Vagina (tissue), 2 donors: ENCODE measurements around the gene USP6NL. TPM values are rescaled to one million over a fixed set of nuclear protein-coding genes. Genes with fewer than 3 reads are reported as not detected.

ENCODE experiments used
- DNase-seq, 2 donors: peaks; one replicate each; pipeline ENCODE4 v3.0.0-alpha.2; 2017; ENCODE audit errors: extremely low spot score in 2 of 2
- H3K27ac ChIP-seq: fragments of 200-600 bp; sonication (generic); one replicate; pipeline ENCODE4 v1.5.1; 2019
- H3K27me3 ChIP-seq: fragments of 200-600 bp; sonication (generic); one replicate; pipeline ENCODE4 v1.5.1; 2019
- H3K36me3 ChIP-seq, 2 donors: fragments of 200-600 bp; sonication (generic); one replicate each; pipeline ENCODE4 v1.5.1; 2017 to 2019
- H3K4me1 ChIP-seq: fragments of 200-600 bp; sonication (generic); one replicate; pipeline ENCODE4 v1.5.1; 2019
- H3K4me3 ChIP-seq, 2 donors: fragments of 200-600 bp; sonication (generic); 1 replicate in 1 of 2; 2 replicates in 1 of 2; pipeline ENCODE4 v1.5.1; 2016 to 2019
- H3K9me3 ChIP-seq: fragments of 200-600 bp; sonication (generic); one replicate; pipeline ENCODE4 v1.5.1; 2019
- POLR2A ChIP-seq, 2 donors: fragments of 450-650 bp; IDR thresholded peaks; one replicate each; pipeline ENCODE4 v1.6.1; 2017; ENCODE audit warnings: antibody characterized with exemption in 2 of 2, mild to moderate bottlenecking in 2 of 2, moderate library complexity in 2 of 2
- POLR2AphosphoS5 ChIP-seq, 2 donors: sonication (generic); formaldehyde crosslinking; IDR thresholded peaks; one replicate each; pipeline ENCODE4 v1.9.0; 2017; ENCODE audit warnings: antibody characterized with exemption in 2 of 2, mild to moderate bottlenecking in 2 of 2, low read depth in 1 of 2; ENCODE audit not compliant: insufficient read depth in 1 of 2
- intact Hi-C: fragments of 100-400 bp; cut with DNase I; formaldehyde crosslinking; loops from one replicate; pipeline ENCODE4 v1.15.1; 2023
- total RNA-seq: library from RNA; depleted of rRNA; stranded (reverse); fragments of >200 nt; gene quantifications from one replicate; pipeline ENCODE4 v1.2.3, GENCODE V29; 2016
- TF ChIP-seq, protein P1 (sequence below), 3 experiments: fragments of 450-650 bp in 2 of 3; fragments of 200-600 bp in 1 of 3; sonication (generic) in 1 of 3; IDR thresholded peaks; one replicate each; pipeline ENCODE4 v1.5.1; 2017 to 2019; ENCODE audit warnings: antibody characterized with exemption in 3 of 3, mild to moderate bottlenecking in 2 of 3, moderate library complexity in 2 of 3

The USP6NL gene
- total RNA-seq, 1 donor from 2014 or later, result 23.3 TPM

- Histone ChIP-seq H3K4me1 (no peaks in the 10 kb centered on the region), H3K27ac (no peak overlapping the region), H3K9me3 (no peaks in the 10 kb centered on the region), H3K36me3 (no peaks in the 10 kb centered on the region), H3K4me3 (no peak overlapping the region), H3K27me3 (no peaks in the 10 kb centered on the region)
- intact Hi-C loops, result no loop called here
- no peak for DNase-seq
- TF ChIP-seq, protein P1, sequence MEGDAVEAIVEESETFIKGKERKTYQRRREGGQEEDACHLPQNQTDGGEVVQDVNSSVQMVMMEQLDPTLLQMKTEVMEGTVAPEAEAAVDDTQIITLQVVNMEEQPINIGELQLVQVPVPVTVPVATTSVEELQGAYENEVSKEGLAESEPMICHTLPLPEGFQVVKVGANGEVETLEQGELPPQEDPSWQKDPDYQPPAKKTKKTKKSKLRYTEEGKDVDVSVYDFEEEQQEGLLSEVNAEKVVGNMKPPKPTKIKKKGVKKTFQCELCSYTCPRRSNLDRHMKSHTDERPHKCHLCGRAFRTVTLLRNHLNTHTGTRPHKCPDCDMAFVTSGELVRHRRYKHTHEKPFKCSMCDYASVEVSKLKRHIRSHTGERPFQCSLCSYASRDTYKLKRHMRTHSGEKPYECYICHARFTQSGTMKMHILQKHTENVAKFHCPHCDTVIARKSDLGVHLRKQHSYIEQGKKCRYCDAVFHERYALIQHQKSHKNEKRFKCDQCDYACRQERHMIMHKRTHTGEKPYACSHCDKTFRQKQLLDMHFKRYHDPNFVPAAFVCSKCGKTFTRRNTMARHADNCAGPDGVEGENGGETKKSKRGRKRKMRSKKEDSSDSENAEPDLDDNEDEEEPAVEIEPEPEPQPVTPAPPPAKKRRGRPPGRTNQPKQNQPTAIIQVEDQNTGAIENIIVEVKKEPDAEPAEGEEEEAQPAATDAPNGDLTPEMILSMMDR (IDR thresholded peaks at IDR 0.05), result no peak
- TF ChIP-seq POLR2A (IDR thresholded peaks at IDR 0.05) (no peak), POLR2AphosphoS5 (IDR thresholded peaks at IDR 0.05; ENCODE audit: insufficient read depth in 1 of 2, low read depth in 1 of 2) (no peak)
Measured at GRCh38 chr10:11493646-11494045, 117.8 kb downstream of the USP6NL start.

- Histone ChIP-seq H3K36me3 (no peaks in the 10 kb centered on the region), H3K4me3 (no peak overlapping the region), H3K9me3 (no peaks in the 10 kb centered on the region), H3K27ac (no peak overlapping the region), H3K27me3 (no peaks in the 10 kb centered on the region), H3K4me1 (no peaks in the 10 kb centered on the region)
- intact Hi-C loops, result no loop called here
- DNase-seq, result no peak
- TF ChIP-seq, protein P1 (IDR thresholded peaks at IDR 0.05), result no peak
- TF ChIP-seq POLR2A (IDR thresholded peaks at IDR 0.05) (no peak), POLR2AphosphoS5 (IDR thresholded peaks at IDR 0.05; ENCODE audit: insufficient read depth in 1 of 2, low read depth in 1 of 2) (no peak)
Measured at GRCh38 chr10:11491087-11491486, 120.4 kb downstream of the USP6NL start.

DNA sequence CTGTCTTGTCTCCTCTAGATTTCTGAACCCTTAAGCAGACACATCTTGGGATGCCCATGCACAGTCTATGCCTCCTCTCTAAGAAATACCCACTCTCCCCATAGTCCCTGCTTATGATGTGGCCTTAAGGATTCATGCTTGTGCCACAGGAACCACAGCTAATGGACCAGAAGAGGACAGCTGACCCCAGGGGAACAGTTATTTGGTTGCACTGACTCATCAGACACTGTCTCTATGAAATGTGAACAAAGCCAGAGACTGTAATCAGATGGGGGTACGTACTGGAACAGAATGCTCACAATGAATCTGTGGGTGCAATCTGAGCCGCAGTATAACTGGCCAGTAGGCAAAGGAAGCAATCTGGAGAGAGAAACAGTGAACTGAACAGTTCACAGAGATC, 121.9 kb downstream of the USP6NL start:
- Histone ChIP-seq H3K36me3 (no peaks in the 10 kb centered on the region), H3K9me3 (no peaks in the 10 kb centered on the region), H3K4me3 (no peak overlapping the region), H3K4me1 (no peaks in the 10 kb centered on the region), H3K27me3 (no peaks in the 10 kb centered on the region), H3K27ac (no peak overlapping the region)
- no peak for DNase-seq
- intact Hi-C loops, result no loop called here
- TF ChIP-seq POLR2AphosphoS5 (IDR thresholded peaks at IDR 0.05; ENCODE audit: insufficient read depth in 1 of 2, low read depth in 1 of 2) (no peak), POLR2A (IDR thresholded peaks at IDR 0.05) (no peak)
- TF ChIP-seq, protein P1 (IDR thresholded peaks at IDR 0.05), result no peak

- H3K4me1 ChIP-seq, result no peaks in the 10 kb centered on the region
- H3K4me3 ChIP-seq, result no peak overlapping the region
- H3K36me3 ChIP-seq, result no peaks in the 10 kb centered on the region
- H3K9me3 ChIP-seq, result no peaks in the 10 kb centered on the region
- H3K27me3 ChIP-seq, result no peaks in the 10 kb centered on the region
- H3K27ac ChIP-seq, result no peak overlapping the region
- no peak for TF ChIP-seq POLR2A (IDR thresholded peaks at IDR 0.05)
- TF ChIP-seq POLR2AphosphoS5 (IDR thresholded peaks at IDR 0.05; ENCODE audit: insufficient read depth in 1 of 2, low read depth in 1 of 2), result no peak
- TF ChIP-seq, protein P1 (IDR thresholded peaks at IDR 0.05), result no peak
- intact Hi-C loops, result no loop called here
- no peak for DNase-seq
Measured at GRCh38 chr10:11488126-11488525, 123.3 kb downstream of the USP6NL start.

DNA sequence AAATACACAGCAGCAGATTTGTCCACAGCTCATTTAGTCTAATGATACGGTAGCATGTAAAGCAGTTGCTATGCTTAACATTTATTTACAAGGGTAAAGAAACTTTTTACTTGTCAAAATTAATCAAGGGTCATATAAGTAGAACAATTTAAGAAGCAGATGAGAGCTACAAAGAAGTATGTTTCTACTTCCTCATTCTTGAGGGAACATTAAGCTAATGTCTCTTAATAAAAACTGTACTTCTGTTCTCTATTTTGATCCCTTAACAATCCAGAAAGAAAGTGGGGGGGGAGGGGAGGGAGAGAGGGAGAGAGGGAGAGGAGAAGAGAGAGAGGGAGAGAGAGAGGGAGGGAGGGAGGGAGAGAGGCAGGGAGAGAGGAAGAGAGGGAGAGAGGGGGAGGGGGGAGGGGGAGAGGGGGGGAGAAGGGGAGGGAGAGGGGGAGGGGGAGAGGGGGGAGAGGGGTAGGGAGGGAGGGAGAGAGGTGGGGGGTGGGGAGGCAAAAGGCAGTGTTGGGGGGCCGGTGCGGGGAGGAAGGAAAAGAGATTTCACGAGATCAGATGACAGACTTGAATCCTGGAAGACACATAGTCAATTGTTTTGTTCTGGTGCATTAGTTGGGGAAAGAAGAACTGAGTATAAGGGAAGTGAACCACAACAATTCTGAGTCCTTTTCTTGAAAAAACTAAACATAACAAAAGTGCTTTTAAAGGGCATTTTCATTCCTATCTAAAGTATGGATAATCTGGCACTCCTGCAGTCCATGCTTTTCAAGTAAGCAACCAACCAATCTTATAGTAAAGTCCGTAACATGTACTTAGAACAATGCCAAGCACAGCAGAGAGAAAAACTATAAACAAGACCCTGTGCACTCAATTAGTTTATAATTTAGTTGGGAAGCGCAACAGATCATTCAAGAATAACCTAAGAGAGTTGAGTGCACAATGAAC, 128.0 kb downstream of the USP6NL start:
- no peaks in the 10 kb centered on the region for H3K4me1 ChIP-seq
- H3K36me3 ChIP-seq, result no peaks in the 10 kb centered on the region
- no peak overlapping the region for H3K4me3 ChIP-seq
- intact Hi-C loops, result no loop called here
- DNase-seq, result no peak
- no peak overlapping the region for H3K27ac ChIP-seq
- H3K9me3 ChIP-seq, result no peaks in the 10 kb centered on the region
- no peaks in the 10 kb centered on the region for H3K27me3 ChIP-seq
- TF ChIP-seq POLR2AphosphoS5 (IDR thresholded peaks at IDR 0.05; ENCODE audit: insufficient read depth in 1 of 2, low read depth in 1 of 2) (no peak), POLR2A (IDR thresholded peaks at IDR 0.05) (no peak)
- TF ChIP-seq, protein P1 (IDR thresholded peaks at IDR 0.05), result no peak
